Neutrophil (primary cell): ENCODE data around the gene CXCL5.

Source experiments
- H3K27ac ChIP-seq: fragments of 200-600 bp; sonication (generic); 2 replicates; pipeline ENCODE4 v1.5.1; 2016; ENCODE audit warnings: mild to moderate bottlenecking, moderate library complexity
- H3K27me3 ChIP-seq: fragments of 200-600 bp; sonication (generic); 2 replicates; pipeline ENCODE4 v1.6.0; 2016; ENCODE audit warnings: mild to moderate bottlenecking
- H3K36me3 ChIP-seq: fragments of 200-600 bp; sonication (generic); 2 replicates; pipeline ENCODE4 v1.5.1; 2017
- H3K4me1 ChIP-seq, 2 experiments: fragments of 200-600 bp in 1 of 2; sonication (generic) in 1 of 2; 1 replicate in 1 of 2; 2 replicates in 1 of 2; pipeline versions ENCODE4 v1.5.1 to v1.6.1; 2013 to 2016; ENCODE audit warnings: low read depth in 1 of 2, low read length in 1 of 2, mild to moderate bottlenecking in 1 of 2, moderate library complexity in 1 of 2; ENCODE audit not compliant: control insufficient read depth in 1 of 2, insufficient read depth in 1 of 2
- H3K4me3 ChIP-seq, 2 experiments: fragments of 200-600 bp in 1 of 2; sonication (generic) in 1 of 2; 1 replicate in 1 of 2; 2 replicates in 1 of 2; pipeline ENCODE4 v1.5.1; 2013 to 2016; ENCODE audit warnings: low read depth in 1 of 2, low read length in 1 of 2, mild to moderate bottlenecking in 1 of 2, moderate library complexity in 1 of 2
- H3K9me3 ChIP-seq: fragments of 200-600 bp; sonication (generic); 2 replicates; pipeline ENCODE4 v1.5.1; 2016
- TF ChIP-seq, protein P1 (sequence below): fragments of 200-600 bp; sonication (generic); IDR thresholded peaks from 2 replicates; pipeline ENCODE4 v1.5.1; 2016; ENCODE audit warnings: antibody characterized with exemption

The CXCL5 gene

GRCh38 chr4:73990988-73991741 lies 7.3 kb downstream of the CXCL5 start:
- Histone ChIP-seq H3K4me3 (no peak overlapping the region), H3K9me3 (no peaks in the 10 kb centered on the region), H3K27ac (no peak overlapping the region), H3K36me3 (no peaks in the 10 kb centered on the region), H3K27me3 (peaks cover 3% of the 10 kb centered on the region), H3K4me1 (no peaks in the 10 kb centered on the region)
- TF ChIP-seq, protein P1, sequence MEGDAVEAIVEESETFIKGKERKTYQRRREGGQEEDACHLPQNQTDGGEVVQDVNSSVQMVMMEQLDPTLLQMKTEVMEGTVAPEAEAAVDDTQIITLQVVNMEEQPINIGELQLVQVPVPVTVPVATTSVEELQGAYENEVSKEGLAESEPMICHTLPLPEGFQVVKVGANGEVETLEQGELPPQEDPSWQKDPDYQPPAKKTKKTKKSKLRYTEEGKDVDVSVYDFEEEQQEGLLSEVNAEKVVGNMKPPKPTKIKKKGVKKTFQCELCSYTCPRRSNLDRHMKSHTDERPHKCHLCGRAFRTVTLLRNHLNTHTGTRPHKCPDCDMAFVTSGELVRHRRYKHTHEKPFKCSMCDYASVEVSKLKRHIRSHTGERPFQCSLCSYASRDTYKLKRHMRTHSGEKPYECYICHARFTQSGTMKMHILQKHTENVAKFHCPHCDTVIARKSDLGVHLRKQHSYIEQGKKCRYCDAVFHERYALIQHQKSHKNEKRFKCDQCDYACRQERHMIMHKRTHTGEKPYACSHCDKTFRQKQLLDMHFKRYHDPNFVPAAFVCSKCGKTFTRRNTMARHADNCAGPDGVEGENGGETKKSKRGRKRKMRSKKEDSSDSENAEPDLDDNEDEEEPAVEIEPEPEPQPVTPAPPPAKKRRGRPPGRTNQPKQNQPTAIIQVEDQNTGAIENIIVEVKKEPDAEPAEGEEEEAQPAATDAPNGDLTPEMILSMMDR = no peak

DNA sequence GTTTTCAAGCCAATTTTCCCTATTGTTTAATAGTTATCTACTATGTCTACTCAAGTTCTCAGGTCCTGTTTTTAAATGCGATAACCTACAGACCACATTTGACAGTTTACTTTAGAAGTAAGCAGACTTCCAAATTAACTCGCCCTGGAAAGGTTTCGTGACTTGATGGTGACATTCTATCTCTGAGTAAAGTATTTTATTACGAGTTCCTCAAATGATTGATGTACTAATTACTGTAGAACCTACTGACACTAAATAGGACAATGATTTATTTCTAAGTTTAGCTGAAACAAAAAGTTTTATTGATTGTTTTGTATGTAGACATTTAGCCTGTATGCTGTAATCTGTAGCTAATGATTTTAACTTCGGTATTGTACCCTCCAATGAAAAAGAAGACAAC lies 8.5 kb downstream of the CXCL5 start:
- Histone ChIP-seq H3K4me1 (no peaks in the 10 kb centered on the region), H3K27ac (no peak overlapping the region), H3K27me3 (no peaks in the 10 kb centered on the region), H3K4me3 (no peak overlapping the region), H3K36me3 (no peaks in the 10 kb centered on the region), H3K9me3 (no peaks in the 10 kb centered on the region)
- TF ChIP-seq, protein P1 = no peak

DNA sequence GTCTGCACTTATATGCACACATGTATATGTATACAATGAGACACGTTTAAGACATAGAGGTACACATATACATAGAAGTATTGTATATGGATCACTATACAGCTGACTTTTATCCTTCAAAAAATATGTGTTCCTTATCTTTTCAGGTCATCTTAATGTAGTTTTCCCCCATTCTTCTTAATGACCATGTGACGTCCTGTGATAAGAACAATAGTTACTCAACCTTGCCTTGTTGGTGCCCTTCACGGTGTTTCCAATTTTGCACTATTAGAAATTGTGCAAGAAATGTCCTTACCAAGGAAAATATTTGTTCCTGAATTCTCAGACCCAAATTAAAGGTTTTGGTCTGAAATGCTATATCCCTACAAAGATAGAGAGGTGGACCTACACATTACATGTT lies 9.4 kb downstream of the CXCL5 start:
- TF ChIP-seq, protein P1 = no peak
- Histone ChIP-seq H3K27me3 (no peaks in the 10 kb centered on the region), H3K27ac (no peak overlapping the region), H3K4me1 (no peaks in the 10 kb centered on the region), H3K36me3 (no peaks in the 10 kb centered on the region), H3K9me3 (no peaks in the 10 kb centered on the region), H3K4me3 (no peak overlapping the region)

- Histone ChIP-seq H3K4me3 (no peak within 1 kb of the TSS), H3K9me3 (no peaks in the 10 kb centered on the region), H3K36me3 (no peaks in the 10 kb centered on the region), H3K27me3 (no peaks in the 10 kb centered on the region), H3K27ac (no peak within 1 kb of the TSS), H3K4me1 (no peaks in the 10 kb centered on the region)
- TF ChIP-seq, protein P1 = no peak
These were observed 10.4 kb downstream of the CXCL5 start, which contains the start of gene PPBP for GRCh38 chr4:73988061-73988460. Gene PPBP (minus strand): TSS chr4:73988190. CDS start chr4:73988103, 87 bp downstream.

- peaks cover 14% of the 10 kb centered on the region for H3K27me3 ChIP-seq
- H3K4me3 ChIP-seq = no peak overlapping the region
- TF ChIP-seq, protein P1 = no peak
- no peaks in the 10 kb centered on the region for H3K9me3 ChIP-seq
- no peak overlapping the region for H3K27ac ChIP-seq
- H3K4me1 ChIP-seq = peaks cover 0 to 4% of the 10 kb centered on the region in 2 experiments
- no peaks in the 10 kb centered on the region for H3K36me3 ChIP-seq
These were observed 13.0 kb downstream of the CXCL5 start for GRCh38 chr4:73985528-73985852.
